HCT116 (cell line): ENCODE data around the gene CCNJL. TPM values are rescaled to one million over a fixed set of nuclear protein-coding genes. Genes with fewer than 3 reads are reported as not detected.

Experiments
- ATAC-seq: fragments of 200-7000 bp; cut with Tn5 transposase; 2 replicates; pipeline ENCODE4 v1.9.1; 2020; ENCODE audit warnings: mild to moderate bottlenecking, moderate library complexity
- BruUV-seq: library from RNA; stranded (reverse); fragments of 400-500 nt; replicated peaks from 2 replicates; lab custom pipeline; 2021; lab: Mats Ljungman, UMichigan
- CTCF ChIA-PET: fragments of 300-600 bp; sonication (Branson Sonifier 250); formaldehyde crosslinking; loops from one replicate; lab custom pipeline; 2021; ENCODE audit warnings: antibody characterized with exemption; lab: Charles Lee
- POLR2A ChIA-PET: fragments of 300-600, 350-600 bp; sonication (Branson Sonifier 250); formaldehyde crosslinking; loops from one replicate; lab custom pipeline; 2021; ENCODE audit warnings: antibody characterized with exemption; lab: Charles Lee
- RAD21 ChIA-PET, 2 experiments: fragments of 300-600 bp; sonication (Branson Sonifier 250); formaldehyde crosslinking; loops; one replicate each; lab custom pipeline; 2023; ENCODE audit warnings: low total read pairs in 2 of 2; ENCODE audit not compliant: uncharacterized antibody in 2 of 2, unreplicated experiment in 2 of 2, low non-redundant PET in 1 of 2; lab: Charles Lee
- DNase-seq: peaks from one replicate; pipeline ENCODE4 v3.0.0-alpha.2; 2010; ENCODE audit warnings: low read depth, low spot score
- H2AFZ ChIP-seq: fragments of 200-600 bp; shearing (Covaris generic), sonication (generic); 2 replicates; pipeline ENCODE4 v1.6.1; 2017; ENCODE audit warnings: low read depth, mixed run types, mixed read lengths, antibody characterized with exemption, low read length; ENCODE audit not compliant: poor library complexity, severe bottlenecking
- H3K27ac ChIP-seq: 2 replicates; pipeline ENCODE4 v1.5.1; 2012; ENCODE audit warnings: low read depth, low read length
- H3K27me3 ChIP-seq: fragments of 200-600 bp; sonication (generic); 2 replicates; pipeline ENCODE4 v1.6.1; 2016; ENCODE audit warnings: mixed run types, low read length, mixed read lengths; ENCODE audit not compliant: insufficient read depth
- H3K36me3 ChIP-seq, 2 experiments: fragments of 200-500 bp in 1 of 2; fragments of 200-600 bp in 1 of 2; sonication (Bioruptor generic) in 1 of 2; sonication (generic) in 1 of 2; 2 replicates each; pipeline versions ENCODE4 v1.5.1 to v1.6.1; 2014 to 2016; ENCODE audit warnings: low read length in 2 of 2, inconsistent platforms in 1 of 2, mixed read lengths in 1 of 2, mixed run types in 1 of 2; ENCODE audit not compliant: insufficient read depth in 2 of 2, control insufficient read depth in 1 of 2
- H3K4me1 ChIP-seq, 2 experiments: fragments of 200-600 bp in 1 of 2; sonication (generic) in 1 of 2; 2 replicates each; pipeline versions ENCODE4 v1.5.1 to v1.6.1; 2012 to 2017; ENCODE audit warnings: low read length in 2 of 2, inconsistent platforms in 1 of 2, mild to moderate bottlenecking in 1 of 2, mixed read lengths in 1 of 2, mixed run types in 1 of 2, moderate library complexity in 1 of 2; ENCODE audit not compliant: insufficient read depth in 2 of 2, control insufficient read depth in 1 of 2
- H3K4me2 ChIP-seq: fragments of 200-600 bp; sonication (generic); 2 replicates; pipeline ENCODE4 v1.6.1; 2017; ENCODE audit warnings: mixed run types, low read length, mixed read lengths
- H3K4me3 ChIP-seq, 2 experiments: fragments of 200-600 bp in 1 of 2; sonication (generic) in 1 of 2; replicated peaks in 1 of 2; 2 replicates each; pipeline ENCODE4 v1.5.1; 2011 to 2016; ENCODE audit warnings: low read length in 2 of 2, control low read depth in 1 of 2, low read depth in 1 of 2, mild to moderate bottlenecking in 1 of 2, mixed read lengths in 1 of 2, mixed run types in 1 of 2
- H3K79me2 ChIP-seq: fragments of 200-600 bp; sonication (generic); 2 replicates; pipeline ENCODE4 v1.6.1; 2017; ENCODE audit warnings: mild to moderate bottlenecking, mixed run types, low read length, moderate library complexity, mixed read lengths; ENCODE audit not compliant: insufficient read depth
- H3K9ac ChIP-seq: fragments of 200-600 bp; sonication (generic); 2 replicates; pipeline ENCODE4 v1.6.1; 2016; ENCODE audit warnings: low read length, mixed read lengths
- H3K9me2 ChIP-seq: fragments of 200-600 bp; sonication (generic), shearing (Covaris generic); 2 replicates; pipeline ENCODE4 v1.6.1; 2017; ENCODE audit warnings: mixed run types, mild to moderate bottlenecking, moderate library complexity; ENCODE audit not compliant: insufficient read depth
- H3K9me3 ChIP-seq, 2 experiments: fragments of 200-500 bp in 1 of 2; fragments of 200-600 bp in 1 of 2; sonication (Bioruptor generic) in 1 of 2; sonication (generic) in 1 of 2; 2 replicates each; pipeline ENCODE4 v1.6.1; 2014 to 2017; ENCODE audit warnings: low read length in 2 of 2, mixed read lengths in 2 of 2, inconsistent platforms in 1 of 2, low read depth in 1 of 2, mild to moderate bottlenecking in 1 of 2, mixed run types in 1 of 2, moderate library complexity in 1 of 2; ENCODE audit not compliant: control insufficient read depth in 1 of 2, insufficient read depth in 1 of 2
- H4K20me1 ChIP-seq: fragments of 200-600 bp; sonication (generic), shearing (Covaris generic); 2 replicates; pipeline ENCODE4 v1.6.1; 2017; ENCODE audit warnings: mixed run types, mild to moderate bottlenecking, moderate library complexity; ENCODE audit not compliant: insufficient read depth
- CEBPB ChIP-seq: IDR thresholded peaks from 2 replicates; pipeline ENCODE4 v1.6.1; 2012; ENCODE audit warnings: low read depth
- ELF1 ChIP-seq: IDR thresholded peaks from 2 replicates; pipeline ENCODE4 v1.6.1; 2012; ENCODE audit warnings: low read depth, borderline replicate concordance
- EZH2 ChIP-seq: fragments of 200-600 bp; sonication (generic); IDR thresholded peaks from 2 replicates; pipeline ENCODE4 v1.6.1; 2017; ENCODE audit warnings: antibody characterized with exemption, mixed run types
- FOSL1 ChIP-seq: IDR thresholded peaks from 2 replicates; pipeline ENCODE4 v1.6.1; 2012; ENCODE audit warnings: low read depth
- SIN3A ChIP-seq: IDR thresholded peaks from 2 replicates; pipeline ENCODE4 v1.6.1; 2012; ENCODE audit warnings: low read depth
- intact Hi-C: fragments of 100-400 bp; cut with micrococcal nuclease; formaldehyde crosslinking; loops from 2 replicates; pipeline ENCODE4 v1.10.0; 2022
- total RNA-seq: library from RNA; stranded (reverse); gene quantifications from one replicate; pipeline ENCODE4 v1.2.1, GENCODE V29; 2021; ENCODE audit not compliant: unreplicated experiment
- TF ChIP-seq, protein P1 (sequence below): IDR thresholded peaks from 2 replicates; pipeline ENCODE4 v1.6.1; 2011; ENCODE audit warnings: mild to moderate bottlenecking, low read length, moderate library complexity; ENCODE audit not compliant: insufficient replicate concordance; ENCODE audit errors: extremely low read depth
- TF ChIP-seq, protein P2 (sequence below): IDR thresholded peaks from 2 replicates; pipeline ENCODE4 v1.6.1; 2012
- TF ChIP-seq, protein P3 (sequence below): IDR thresholded peaks from 2 replicates; pipeline ENCODE4 v1.6.1; 2012; ENCODE audit warnings: low read depth

The CCNJL gene
- total RNA-seq, 1 experiment from 2014 or later: 2.9 TPM

DNA sequence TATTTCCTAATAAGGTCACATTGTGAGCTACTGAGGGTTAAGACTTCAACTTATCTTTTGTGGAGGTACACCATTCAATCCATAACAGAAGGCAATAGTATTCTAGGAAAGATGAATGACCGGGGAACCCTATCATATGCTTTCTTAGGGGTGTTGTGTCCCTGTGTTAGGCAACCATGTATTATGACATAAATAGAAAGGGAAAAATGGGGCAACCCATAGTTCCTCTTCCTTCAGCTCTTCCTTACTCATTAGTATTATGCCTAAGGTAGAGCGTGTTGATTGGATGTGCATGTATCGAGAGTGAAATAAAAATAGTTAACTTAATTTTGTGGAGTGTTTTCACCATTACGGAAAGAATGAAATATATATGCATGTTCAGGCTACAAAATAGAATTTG, 6.0 kb upstream of the CCNJL start:
- Histone ChIP-seq H3K36me3 (no peaks in the 10 kb centered on the region), H3K9me3 (no peaks in the 10 kb centered on the region), H3K79me2 (no peaks in the 10 kb centered on the region), H3K9me2 (no peaks in the 10 kb centered on the region), H3K4me1 (peaks cover 14 to 25% of the 10 kb centered on the region in 2 experiments), H3K27ac (no peak overlapping the region), H3K4me2 (no peak overlapping the region), H3K9ac (no peak overlapping the region), H3K4me3 (no peak overlapping the region), H3K27me3 (no peaks in the 10 kb centered on the region), H2AFZ (no peak overlapping the region), H4K20me1 (no peaks in the 10 kb centered on the region)
- CTCF ChIA-PET: no interaction called here
- BruUV-seq: no TSS peak
- DNase-seq (no peak), ATAC-seq (no peak)
- RAD21 ChIA-PET: no interaction called here
- POLR2A ChIA-PET: no interaction called here
- no peak for TF ChIP-seq SIN3A
- TF ChIP-seq CEBPB: no peak
- TF ChIP-seq, protein P1, sequence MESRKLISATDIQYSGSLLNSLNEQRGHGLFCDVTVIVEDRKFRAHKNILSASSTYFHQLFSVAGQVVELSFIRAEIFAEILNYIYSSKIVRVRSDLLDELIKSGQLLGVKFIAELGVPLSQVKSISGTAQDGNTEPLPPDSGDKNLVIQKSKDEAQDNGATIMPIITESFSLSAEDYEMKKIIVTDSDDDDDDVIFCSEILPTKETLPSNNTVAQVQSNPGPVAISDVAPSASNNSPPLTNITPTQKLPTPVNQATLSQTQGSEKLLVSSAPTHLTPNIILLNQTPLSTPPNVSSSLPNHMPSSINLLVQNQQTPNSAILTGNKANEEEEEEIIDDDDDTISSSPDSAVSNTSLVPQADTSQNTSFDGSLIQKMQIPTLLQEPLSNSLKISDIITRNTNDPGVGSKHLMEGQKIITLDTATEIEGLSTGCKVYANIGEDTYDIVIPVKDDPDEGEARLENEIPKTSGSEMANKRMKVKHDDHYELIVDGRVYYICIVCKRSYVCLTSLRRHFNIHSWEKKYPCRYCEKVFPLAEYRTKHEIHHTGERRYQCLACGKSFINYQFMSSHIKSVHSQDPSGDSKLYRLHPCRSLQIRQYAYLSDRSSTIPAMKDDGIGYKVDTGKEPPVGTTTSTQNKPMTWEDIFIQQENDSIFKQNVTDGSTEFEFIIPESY: no peak
- no peak for TF ChIP-seq ELF1
- TF ChIP-seq, protein P2, sequence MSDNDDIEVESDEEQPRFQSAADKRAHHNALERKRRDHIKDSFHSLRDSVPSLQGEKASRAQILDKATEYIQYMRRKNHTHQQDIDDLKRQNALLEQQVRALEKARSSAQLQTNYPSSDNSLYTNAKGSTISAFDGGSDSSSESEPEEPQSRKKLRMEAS: no peak
- no peak for TF ChIP-seq EZH2
- TF ChIP-seq, protein P3, sequence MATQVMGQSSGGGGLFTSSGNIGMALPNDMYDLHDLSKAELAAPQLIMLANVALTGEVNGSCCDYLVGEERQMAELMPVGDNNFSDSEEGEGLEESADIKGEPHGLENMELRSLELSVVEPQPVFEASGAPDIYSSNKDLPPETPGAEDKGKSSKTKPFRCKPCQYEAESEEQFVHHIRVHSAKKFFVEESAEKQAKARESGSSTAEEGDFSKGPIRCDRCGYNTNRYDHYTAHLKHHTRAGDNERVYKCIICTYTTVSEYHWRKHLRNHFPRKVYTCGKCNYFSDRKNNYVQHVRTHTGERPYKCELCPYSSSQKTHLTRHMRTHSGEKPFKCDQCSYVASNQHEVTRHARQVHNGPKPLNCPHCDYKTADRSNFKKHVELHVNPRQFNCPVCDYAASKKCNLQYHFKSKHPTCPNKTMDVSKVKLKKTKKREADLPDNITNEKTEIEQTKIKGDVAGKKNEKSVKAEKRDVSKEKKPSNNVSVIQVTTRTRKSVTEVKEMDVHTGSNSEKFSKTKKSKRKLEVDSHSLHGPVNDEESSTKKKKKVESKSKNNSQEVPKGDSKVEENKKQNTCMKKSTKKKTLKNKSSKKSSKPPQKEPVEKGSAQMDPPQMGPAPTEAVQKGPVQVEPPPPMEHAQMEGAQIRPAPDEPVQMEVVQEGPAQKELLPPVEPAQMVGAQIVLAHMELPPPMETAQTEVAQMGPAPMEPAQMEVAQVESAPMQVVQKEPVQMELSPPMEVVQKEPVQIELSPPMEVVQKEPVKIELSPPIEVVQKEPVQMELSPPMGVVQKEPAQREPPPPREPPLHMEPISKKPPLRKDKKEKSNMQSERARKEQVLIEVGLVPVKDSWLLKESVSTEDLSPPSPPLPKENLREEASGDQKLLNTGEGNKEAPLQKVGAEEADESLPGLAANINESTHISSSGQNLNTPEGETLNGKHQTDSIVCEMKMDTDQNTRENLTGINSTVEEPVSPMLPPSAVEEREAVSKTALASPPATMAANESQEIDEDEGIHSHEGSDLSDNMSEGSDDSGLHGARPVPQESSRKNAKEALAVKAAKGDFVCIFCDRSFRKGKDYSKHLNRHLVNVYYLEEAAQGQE: no peak
- TF ChIP-seq FOSL1: no peak
- intact Hi-C loops: no loop called here
